ENCODE data around the gene SDC1. TPM values are rescaled to one million over a fixed set of nuclear protein-coding genes. Genes with fewer than 3 reads are reported as not detected.
A peak's percentile ranks its signal among the peaks of the same experiment; 100 is the strongest.

SDC1 gene
- total RNA-seq, 1 experiment from 2014 or later, result 22.3 TPM

- Histone ChIP-seq H2BK5ac (ENCODE audit: insufficient read length, low read length) (no peak overlapping the region), H3T11ph (ENCODE audit: low read length) (no peak overlapping the region), H2AK5ac (ENCODE audit: insufficient read length, low read length) (no peak overlapping the region), H2BK12ac (ENCODE audit: insufficient read length, low read depth, low read length) (no peak overlapping the region), H4K8ac (replicated peaks; ENCODE audit: insufficient read length, low read depth, low read length) (no peak overlapping the region), H4K91ac (ENCODE audit: insufficient read length, low read depth, low read length) (no peak overlapping the region), H2BK120ac (ENCODE audit: low read depth, low read length, poor library complexity, severe bottlenecking) (no peak overlapping the region), H3K18ac (ENCODE audit: insufficient read length, low read depth, low read length) (no peak overlapping the region), H2AFZ (ENCODE audit: low read length) (no peak overlapping the region), H3K23ac (ENCODE audit: insufficient read length, low read depth, low read length) (no peak overlapping the region), H3K79me1 (ENCODE audit: insufficient read depth, low read depth, low read length, poor library complexity, severe bottlenecking) (no peaks in the 10 kb centered on the region), H3K9ac (ENCODE audit: extremely low read depth, insufficient read length, low read length) (no peak overlapping the region), H4K5ac (ENCODE audit: insufficient read length, low read depth, low read length) (no peak overlapping the region), H3K27me3 (ENCODE audit: insufficient read depth, low read length) (no peaks in the 10 kb centered on the region), H3K56ac (ENCODE audit: insufficient read length, low read depth, low read length) (no peak overlapping the region), H3K23me2 (ENCODE audit: insufficient read length, low read depth, low read length, poor library complexity, severe bottlenecking) (no peaks in the 10 kb centered on the region), H4K20me1 (ENCODE audit: control insufficient read depth, insufficient read depth, insufficient read length) (no peaks in the 10 kb centered on the region), H3K4me1 (ENCODE audit: insufficient read depth, low read length) (peaks cover 2% of the 10 kb centered on the region; the same call in 1 of the 2 replicates), H3K79me2 (ENCODE audit: insufficient read depth, low read length) (no peaks in the 10 kb centered on the region), H3K9me3 (ENCODE audit: control insufficient read depth, low read depth, low read length) (no peaks in the 10 kb centered on the region), H2BK20ac (ENCODE audit: low read depth, low read length, poor library complexity, severe bottlenecking) (no peak overlapping the region), H3K27ac (ENCODE audit: insufficient read length, low read depth, low read length) (no peak overlapping the region), H3K4me2 (ENCODE audit: insufficient read depth, insufficient read length, low read length) (no peak overlapping the region), H3K4ac (ENCODE audit: low read depth, low read length) (no peak overlapping the region), H3K14ac (ENCODE audit: insufficient read depth, low read length) (no peak overlapping the region), H2BK15ac (ENCODE audit: low read depth, low read length) (no peak overlapping the region)
- peaks cover 26% of the 10 kb centered on the region for H3K27me3 Mint-ChIP-seq (ENCODE audit: low read depth)
- H3K4me3 Mint-ChIP-seq, result no peak overlapping the region; a peak in 1 of 5 replicates
- H3K4me1 Mint-ChIP-seq, result peaks cover 23 to 28% of the 10 kb centered on the region in 2 experiments
- no peak overlapping the region for H3K27ac Mint-ChIP-seq
- peaks cover 0 to 4% of the 10 kb centered on the region in 2 experiments; a peak in 2 of 5 replicates for H3K9me3 Mint-ChIP-seq
- TF ChIP-seq CTCF (conservative IDR thresholded peaks at IDR 0.05), result no peak
- DNase-seq, result peak; percentile 10
- no CpG with 5 or more reads among the region's 8 CpGs for WGBS (ENCODE audit: extremely low coverage, insufficient read length, low lambda C conversion rate)
- H3K36me3 Mint-ChIP-seq (ENCODE audit: insufficient read depth in 1 of 3, low read depth in 3 of 3), result no peaks in the 10 kb centered on the region
These were observed 4.6 kb upstream of the SDC1 start for GRCh38 chr2:20229322-20230113.
